ENCODE results near the gene ARFGAP1. TPM values are rescaled to one million over a fixed set of nuclear protein-coding genes. Genes with fewer than 3 reads are reported as not detected.

ARFGAP1 gene
- total RNA-seq, 1 experiment from 2014 or later: 207 TPM

DNA sequence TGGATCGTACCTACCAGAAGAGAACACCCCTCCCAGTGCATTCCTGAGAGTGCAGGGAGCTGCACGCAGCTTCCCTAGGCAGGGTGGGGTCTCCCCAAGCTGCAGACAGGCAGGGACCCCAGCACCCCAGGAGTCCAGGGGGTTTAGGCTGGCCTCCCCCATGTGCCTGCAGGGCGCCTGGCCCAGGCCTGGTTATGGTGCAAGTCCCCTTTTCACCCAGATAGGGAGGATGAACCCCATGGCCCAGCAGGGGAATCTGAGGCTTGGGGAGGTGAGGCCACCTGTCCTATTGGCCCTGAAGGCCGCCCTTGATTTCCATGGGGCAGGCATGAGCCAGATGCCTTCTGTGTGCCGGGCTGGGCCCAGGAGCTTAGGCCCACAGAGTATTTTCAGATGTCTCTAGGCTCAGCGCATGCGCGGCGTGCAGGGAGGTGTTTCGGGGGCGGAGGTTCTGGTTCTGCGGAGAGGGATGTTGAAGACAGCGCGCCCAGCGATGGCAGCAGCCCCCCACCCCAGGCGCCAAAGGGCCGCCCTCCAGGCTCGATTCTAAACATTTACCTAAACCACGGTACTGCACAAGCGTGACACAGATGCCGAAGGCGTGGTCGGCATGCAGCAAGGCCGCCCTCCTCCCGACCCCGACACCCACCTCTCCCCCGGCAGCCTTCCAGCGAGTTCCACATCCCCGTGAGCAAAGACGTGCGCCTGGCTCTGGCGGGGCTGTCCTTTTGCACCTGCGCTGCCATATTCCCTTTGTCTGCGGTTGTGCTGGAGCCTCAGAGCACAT, 49.7 kb downstream of the ARFGAP1 start (continued):
- TF ChIP-seq NR2C2 (CRISPR knock-in tag; IDR thresholded peaks at IDR 0.05): no peak
- TF ChIP-seq, protein P1, sequence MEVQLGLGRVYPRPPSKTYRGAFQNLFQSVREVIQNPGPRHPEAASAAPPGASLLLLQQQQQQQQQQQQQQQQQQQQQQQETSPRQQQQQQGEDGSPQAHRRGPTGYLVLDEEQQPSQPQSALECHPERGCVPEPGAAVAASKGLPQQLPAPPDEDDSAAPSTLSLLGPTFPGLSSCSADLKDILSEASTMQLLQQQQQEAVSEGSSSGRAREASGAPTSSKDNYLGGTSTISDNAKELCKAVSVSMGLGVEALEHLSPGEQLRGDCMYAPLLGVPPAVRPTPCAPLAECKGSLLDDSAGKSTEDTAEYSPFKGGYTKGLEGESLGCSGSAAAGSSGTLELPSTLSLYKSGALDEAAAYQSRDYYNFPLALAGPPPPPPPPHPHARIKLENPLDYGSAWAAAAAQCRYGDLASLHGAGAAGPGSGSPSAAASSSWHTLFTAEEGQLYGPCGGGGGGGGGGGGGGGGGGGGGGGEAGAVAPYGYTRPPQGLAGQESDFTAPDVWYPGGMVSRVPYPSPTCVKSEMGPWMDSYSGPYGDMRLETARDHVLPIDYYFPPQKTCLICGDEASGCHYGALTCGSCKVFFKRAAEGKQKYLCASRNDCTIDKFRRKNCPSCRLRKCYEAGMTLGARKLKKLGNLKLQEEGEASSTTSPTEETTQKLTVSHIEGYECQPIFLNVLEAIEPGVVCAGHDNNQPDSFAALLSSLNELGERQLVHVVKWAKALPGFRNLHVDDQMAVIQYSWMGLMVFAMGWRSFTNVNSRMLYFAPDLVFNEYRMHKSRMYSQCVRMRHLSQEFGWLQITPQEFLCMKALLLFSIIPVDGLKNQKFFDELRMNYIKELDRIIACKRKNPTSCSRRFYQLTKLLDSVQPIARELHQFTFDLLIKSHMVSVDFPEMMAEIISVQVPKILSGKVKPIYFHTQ (CRISPR knock-in tag; IDR thresholded peaks at IDR 0.05): no peak
- TF ChIP-seq KAT7 (CRISPR knock-in tag; IDR thresholded peaks at IDR 0.05; ENCODE audit: borderline replicate concordance): no peak
- TF ChIP-seq EMX1 (CRISPR knock-in tag; IDR thresholded peaks at IDR 0.05): no peak
- TF ChIP-seq SMAD3 (CRISPR knock-in tag; IDR thresholded peaks at IDR 0.05; ENCODE audit: borderline replicate concordance): no peak

DNA sequence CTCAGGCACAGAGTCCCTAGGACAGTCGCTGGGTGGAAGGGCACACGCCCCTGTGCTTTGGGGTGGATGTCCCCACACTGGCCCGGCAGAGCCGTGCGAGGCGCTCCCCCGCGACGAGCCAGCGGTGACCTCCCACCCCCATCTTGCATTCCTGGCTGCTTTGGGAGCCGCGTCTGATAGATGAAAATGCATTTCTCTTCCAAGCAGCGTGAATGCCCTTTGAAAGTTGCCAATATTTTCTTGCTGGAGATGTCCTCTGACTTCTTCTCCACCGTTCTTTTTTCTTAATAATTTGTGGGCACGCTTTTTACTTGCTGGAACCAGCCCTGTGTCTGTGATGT, 50.3 kb downstream of the ARFGAP1 start:
- ChIA-PET POLR2A (no interaction called here), CTCF (interaction anchor here (1.0 to 1.9 kb wide), 10 partner anchors 14 to 100 kb away, joined by 3 to 17 read pairs (median 4); no protein-coding TSS in a partner anchor)
- Mint-ChIP-seq H3K4me1 (peaks cover 2% of the 10 kb centered on the region; the same call in 1 of the 2 replicates), H3K9me3 (no peaks in the 10 kb centered on the region), H3K27ac (peak overlapping the region; percentile 65), H3K4me3 (no peak overlapping the region), H3K36me3 (no peaks in the 10 kb centered on the region), H3K27me3 (ENCODE audit: low read depth) (no peaks in the 10 kb centered on the region)
- ATAC-seq (no peak; the same call in 1 of the 2 replicates), DNase-seq (ENCODE audit: low spot score) (no peak)
- TF ChIP-seq, protein P2, sequence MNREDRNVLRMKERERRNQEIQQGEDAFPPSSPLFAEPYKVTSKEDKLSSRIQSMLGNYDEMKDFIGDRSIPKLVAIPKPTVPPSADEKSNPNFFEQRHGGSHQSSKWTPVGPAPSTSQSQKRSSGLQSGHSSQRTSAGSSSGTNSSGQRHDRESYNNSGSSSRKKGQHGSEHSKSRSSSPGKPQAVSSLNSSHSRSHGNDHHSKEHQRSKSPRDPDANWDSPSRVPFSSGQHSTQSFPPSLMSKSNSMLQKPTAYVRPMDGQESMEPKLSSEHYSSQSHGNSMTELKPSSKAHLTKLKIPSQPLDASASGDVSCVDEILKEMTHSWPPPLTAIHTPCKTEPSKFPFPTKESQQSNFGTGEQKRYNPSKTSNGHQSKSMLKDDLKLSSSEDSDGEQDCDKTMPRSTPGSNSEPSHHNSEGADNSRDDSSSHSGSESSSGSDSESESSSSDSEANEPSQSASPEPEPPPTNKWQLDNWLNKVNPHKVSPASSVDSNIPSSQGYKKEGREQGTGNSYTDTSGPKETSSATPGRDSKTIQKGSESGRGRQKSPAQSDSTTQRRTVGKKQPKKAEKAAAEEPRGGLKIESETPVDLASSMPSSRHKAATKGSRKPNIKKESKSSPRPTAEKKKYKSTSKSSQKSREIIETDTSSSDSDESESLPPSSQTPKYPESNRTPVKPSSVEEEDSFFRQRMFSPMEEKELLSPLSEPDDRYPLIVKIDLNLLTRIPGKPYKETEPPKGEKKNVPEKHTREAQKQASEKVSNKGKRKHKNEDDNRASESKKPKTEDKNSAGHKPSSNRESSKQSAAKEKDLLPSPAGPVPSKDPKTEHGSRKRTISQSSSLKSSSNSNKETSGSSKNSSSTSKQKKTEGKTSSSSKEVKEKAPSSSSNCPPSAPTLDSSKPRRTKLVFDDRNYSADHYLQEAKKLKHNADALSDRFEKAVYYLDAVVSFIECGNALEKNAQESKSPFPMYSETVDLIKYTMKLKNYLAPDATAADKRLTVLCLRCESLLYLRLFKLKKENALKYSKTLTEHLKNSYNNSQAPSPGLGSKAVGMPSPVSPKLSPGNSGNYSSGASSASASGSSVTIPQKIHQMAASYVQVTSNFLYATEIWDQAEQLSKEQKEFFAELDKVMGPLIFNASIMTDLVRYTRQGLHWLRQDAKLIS (CRISPR knock-in tag; IDR thresholded peaks at IDR 0.05; ENCODE audit: borderline replicate concordance): no peak
- TF ChIP-seq, protein P3, sequence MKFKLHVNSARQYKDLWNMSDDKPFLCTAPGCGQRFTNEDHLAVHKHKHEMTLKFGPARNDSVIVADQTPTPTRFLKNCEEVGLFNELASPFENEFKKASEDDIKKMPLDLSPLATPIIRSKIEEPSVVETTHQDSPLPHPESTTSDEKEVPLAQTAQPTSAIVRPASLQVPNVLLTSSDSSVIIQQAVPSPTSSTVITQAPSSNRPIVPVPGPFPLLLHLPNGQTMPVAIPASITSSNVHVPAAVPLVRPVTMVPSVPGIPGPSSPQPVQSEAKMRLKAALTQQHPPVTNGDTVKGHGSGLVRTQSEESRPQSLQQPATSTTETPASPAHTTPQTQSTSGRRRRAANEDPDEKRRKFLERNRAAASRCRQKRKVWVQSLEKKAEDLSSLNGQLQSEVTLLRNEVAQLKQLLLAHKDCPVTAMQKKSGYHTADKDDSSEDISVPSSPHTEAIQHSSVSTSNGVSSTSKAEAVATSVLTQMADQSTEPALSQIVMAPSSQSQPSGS (CRISPR knock-in tag; IDR thresholded peaks at IDR 0.05; ENCODE audit: borderline replicate concordance, low read depth): no peak

DNA sequence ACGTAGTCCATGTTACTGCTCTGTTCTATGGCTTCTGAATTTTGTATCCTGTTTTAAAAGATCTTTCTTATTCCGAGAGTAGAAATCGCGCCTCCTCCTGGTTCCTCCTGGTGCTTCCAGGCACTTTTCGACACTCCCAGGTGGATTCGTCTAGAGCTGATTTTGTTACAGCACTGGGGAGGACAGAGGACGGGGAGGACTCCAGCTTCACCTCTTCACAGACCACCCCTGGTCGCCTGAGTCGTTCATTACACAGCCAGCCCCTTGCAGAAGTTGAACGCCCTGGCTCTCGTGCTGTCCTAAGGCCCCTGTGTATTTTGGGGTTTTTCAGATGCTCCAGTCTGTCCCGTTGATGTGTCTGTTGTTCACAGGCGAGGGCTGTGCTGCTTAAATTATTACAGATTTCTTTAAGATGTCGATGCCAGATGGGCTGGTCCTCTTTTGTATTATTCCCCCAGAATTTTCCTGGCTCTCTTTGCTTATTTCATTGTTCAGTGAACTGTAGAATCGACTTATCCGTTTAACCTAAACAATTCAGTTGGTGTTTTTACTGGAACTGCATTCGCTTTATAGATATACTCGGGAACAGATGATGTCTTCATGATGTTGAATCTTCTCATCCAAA, 50.9 kb downstream of the ARFGAP1 start:
- H3K4me1 Mint-ChIP-seq: peaks cover 2% of the 10 kb centered on the region; the same call in 1 of the 2 replicates
- H3K9me3 Mint-ChIP-seq: no peaks in the 10 kb centered on the region
- no peaks in the 10 kb centered on the region for H3K27me3 Mint-ChIP-seq (ENCODE audit: low read depth)
- TF ChIP-seq, protein P4, sequence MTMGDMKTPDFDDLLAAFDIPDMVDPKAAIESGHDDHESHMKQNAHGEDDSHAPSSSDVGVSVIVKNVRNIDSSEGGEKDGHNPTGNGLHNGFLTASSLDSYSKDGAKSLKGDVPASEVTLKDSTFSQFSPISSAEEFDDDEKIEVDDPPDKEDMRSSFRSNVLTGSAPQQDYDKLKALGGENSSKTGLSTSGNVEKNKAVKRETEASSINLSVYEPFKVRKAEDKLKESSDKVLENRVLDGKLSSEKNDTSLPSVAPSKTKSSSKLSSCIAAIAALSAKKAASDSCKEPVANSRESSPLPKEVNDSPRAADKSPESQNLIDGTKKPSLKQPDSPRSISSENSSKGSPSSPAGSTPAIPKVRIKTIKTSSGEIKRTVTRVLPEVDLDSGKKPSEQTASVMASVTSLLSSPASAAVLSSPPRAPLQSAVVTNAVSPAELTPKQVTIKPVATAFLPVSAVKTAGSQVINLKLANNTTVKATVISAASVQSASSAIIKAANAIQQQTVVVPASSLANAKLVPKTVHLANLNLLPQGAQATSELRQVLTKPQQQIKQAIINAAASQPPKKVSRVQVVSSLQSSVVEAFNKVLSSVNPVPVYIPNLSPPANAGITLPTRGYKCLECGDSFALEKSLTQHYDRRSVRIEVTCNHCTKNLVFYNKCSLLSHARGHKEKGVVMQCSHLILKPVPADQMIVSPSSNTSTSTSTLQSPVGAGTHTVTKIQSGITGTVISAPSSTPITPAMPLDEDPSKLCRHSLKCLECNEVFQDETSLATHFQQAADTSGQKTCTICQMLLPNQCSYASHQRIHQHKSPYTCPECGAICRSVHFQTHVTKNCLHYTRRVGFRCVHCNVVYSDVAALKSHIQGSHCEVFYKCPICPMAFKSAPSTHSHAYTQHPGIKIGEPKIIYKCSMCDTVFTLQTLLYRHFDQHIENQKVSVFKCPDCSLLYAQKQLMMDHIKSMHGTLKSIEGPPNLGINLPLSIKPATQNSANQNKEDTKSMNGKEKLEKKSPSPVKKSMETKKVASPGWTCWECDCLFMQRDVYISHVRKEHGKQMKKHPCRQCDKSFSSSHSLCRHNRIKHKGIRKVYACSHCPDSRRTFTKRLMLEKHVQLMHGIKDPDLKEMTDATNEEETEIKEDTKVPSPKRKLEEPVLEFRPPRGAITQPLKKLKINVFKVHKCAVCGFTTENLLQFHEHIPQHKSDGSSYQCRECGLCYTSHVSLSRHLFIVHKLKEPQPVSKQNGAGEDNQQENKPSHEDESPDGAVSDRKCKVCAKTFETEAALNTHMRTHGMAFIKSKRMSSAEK (CRISPR knock-in tag; IDR thresholded peaks at IDR 0.05; ENCODE audit: borderline replicate concordance): no peak
- TF ChIP-seq, protein P5, sequence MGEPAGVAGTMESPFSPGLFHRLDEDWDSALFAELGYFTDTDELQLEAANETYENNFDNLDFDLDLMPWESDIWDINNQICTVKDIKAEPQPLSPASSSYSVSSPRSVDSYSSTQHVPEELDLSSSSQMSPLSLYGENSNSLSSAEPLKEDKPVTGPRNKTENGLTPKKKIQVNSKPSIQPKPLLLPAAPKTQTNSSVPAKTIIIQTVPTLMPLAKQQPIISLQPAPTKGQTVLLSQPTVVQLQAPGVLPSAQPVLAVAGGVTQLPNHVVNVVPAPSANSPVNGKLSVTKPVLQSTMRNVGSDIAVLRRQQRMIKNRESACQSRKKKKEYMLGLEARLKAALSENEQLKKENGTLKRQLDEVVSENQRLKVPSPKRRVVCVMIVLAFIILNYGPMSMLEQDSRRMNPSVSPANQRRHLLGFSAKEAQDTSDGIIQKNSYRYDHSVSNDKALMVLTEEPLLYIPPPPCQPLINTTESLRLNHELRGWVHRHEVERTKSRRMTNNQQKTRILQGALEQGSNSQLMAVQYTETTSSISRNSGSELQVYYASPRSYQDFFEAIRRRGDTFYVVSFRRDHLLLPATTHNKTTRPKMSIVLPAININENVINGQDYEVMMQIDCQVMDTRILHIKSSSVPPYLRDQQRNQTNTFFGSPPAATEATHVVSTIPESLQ (CRISPR knock-in tag; IDR thresholded peaks at IDR 0.05): no peak
- no peak for TF ChIP-seq TEAD4 (CRISPR knock-in tag; IDR thresholded peaks at IDR 0.05)
- no peak for TF ChIP-seq ZNF121 (CRISPR knock-in tag; IDR thresholded peaks at IDR 0.05)
- TF ChIP-seq KAT7 (CRISPR knock-in tag; IDR thresholded peaks at IDR 0.05; ENCODE audit: borderline replicate concordance): no peak
- ATAC-seq (no peak), DNase-seq (ENCODE audit: low spot score) (no peak)
- POLR2A ChIA-PET: no interaction called here
- CTCF ChIA-PET: interaction anchor here (0.6 to 1.9 kb wide), 15 partner anchors 10 to 100 kb away, joined by 3 to 17 read pairs (median 4); partner anchors contain the start of gene NKAIN4
- H3K36me3 Mint-ChIP-seq: no peaks in the 10 kb centered on the region
- H3K27ac Mint-ChIP-seq: peak overlapping the region; percentile 65
- H3K4me3 Mint-ChIP-seq: no peak overlapping the region
